ENCODE results near the gene PRSS36. TPM values are rescaled to one million over a fixed set of nuclear protein-coding genes. Genes with fewer than 3 reads are reported as not detected.

The PRSS36 gene
- total and polyA plus RNA-seq, 12 donors: 0.89 to 18.3 (median 7.4) TPM

DNA sequence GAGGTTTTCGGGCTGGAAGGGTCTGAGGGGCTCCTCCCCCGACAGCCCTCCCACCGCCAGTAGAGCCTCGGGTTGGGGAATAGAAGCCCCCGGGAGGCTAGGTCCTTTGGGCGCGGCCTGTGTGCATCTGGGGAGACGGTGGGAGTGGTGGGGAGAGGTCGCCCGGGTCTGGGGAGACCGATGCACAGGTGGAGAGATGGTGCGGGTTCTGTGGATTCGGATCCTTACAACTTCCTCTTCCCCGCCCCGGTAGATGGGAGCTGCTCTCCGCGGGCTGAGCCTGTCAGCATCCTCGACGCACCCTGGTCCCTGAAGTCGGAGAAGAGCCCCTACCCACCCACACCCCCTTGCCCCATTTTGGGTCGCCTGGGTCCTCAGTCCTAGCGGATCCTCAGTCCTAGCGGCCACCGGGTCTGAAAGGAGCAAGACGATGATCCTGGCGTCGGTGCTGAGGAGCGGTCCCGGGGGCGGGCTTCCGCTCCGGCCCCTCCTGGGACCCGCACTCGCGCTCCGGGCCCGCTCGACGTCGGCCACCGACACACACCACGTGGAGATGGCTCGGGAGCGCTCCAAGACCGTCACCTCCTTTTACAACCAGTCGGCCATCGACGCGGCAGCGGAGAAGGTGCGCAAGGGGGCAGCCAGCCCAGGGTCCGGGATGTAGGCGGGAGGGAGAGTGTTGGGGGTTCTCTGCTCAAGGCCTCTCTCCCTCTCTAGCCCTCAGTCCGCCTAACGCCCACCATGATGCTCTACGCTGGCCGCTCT is 40.9 kb downstream of the PRSS36 start:
- 34 to 66% (median 49%) methylated on average over 14 to 57 of the region's 57 CpGs for WGBS, 4 donors
- no peak for TF ChIP-seq POLR2A (IDR thresholded peaks at IDR 0.05)
- TF ChIP-seq, protein P1, sequence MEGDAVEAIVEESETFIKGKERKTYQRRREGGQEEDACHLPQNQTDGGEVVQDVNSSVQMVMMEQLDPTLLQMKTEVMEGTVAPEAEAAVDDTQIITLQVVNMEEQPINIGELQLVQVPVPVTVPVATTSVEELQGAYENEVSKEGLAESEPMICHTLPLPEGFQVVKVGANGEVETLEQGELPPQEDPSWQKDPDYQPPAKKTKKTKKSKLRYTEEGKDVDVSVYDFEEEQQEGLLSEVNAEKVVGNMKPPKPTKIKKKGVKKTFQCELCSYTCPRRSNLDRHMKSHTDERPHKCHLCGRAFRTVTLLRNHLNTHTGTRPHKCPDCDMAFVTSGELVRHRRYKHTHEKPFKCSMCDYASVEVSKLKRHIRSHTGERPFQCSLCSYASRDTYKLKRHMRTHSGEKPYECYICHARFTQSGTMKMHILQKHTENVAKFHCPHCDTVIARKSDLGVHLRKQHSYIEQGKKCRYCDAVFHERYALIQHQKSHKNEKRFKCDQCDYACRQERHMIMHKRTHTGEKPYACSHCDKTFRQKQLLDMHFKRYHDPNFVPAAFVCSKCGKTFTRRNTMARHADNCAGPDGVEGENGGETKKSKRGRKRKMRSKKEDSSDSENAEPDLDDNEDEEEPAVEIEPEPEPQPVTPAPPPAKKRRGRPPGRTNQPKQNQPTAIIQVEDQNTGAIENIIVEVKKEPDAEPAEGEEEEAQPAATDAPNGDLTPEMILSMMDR (IDR thresholded peaks at IDR 0.05): no peak
- intact Hi-C loops (cut with DNase I): loop anchor here in 1 of 2 donors (5.0 kb wide), 1 partner anchor 68 kb away; no protein-coding TSS in a partner anchor
- Histone ChIP-seq H3K9me3 (replicated peaks in 1 of 3) (no peaks in the 10 kb centered on the region), H3K4me3 (peak overlapping the region; percentile 17 to 80 (median 52)), H3K27ac (peak overlapping the region; percentile 64 to 87 (median 79)), H3K27me3 (no peaks in the 10 kb centered on the region), H3K4me1 (replicated peaks in 1 of 2) (peaks cover 30 to 40% of the 10 kb centered on the region in 2 donors), H3K36me3 (replicated peaks in 1 of 2) (peaks cover 0 to 38% of the 10 kb centered on the region in 2 donors)
- DNase-seq: peak in 1 of 7 donors; percentile 31

GRCh38 chr16:31108035-31108793 is 41.7 kb downstream of the PRSS36 start, which contains the start of gene BCKDK:
BCKDK (plus strand) TSS chr16:31108386; CDS start chr16:31109224, 838 bp downstream.
- intact Hi-C loops (cut with DNase I): loop anchor here in 1 of 2 donors (5.0 kb wide), 1 partner anchor 69 kb away; no protein-coding TSS in a partner anchor
- H3K9me3 ChIP-seq (replicated peaks in 1 of 3): no peaks in the 10 kb centered on the region
- no peaks in the 10 kb centered on the region for H3K27me3 ChIP-seq
- peaks cover 0 to 38% of the 10 kb centered on the region in 2 donors for H3K36me3 ChIP-seq (replicated peaks in 1 of 2)
- peak within 1 kb of the TSS; percentile 64 to 87 (median 79) for H3K27ac ChIP-seq
- H3K4me3 ChIP-seq: peak within 1 kb of the TSS; percentile 17 to 80 (median 52)
- TF ChIP-seq POLR2A (IDR thresholded peaks at IDR 0.05): peak; percentile 31 to 38
- TF ChIP-seq, protein P1 (IDR thresholded peaks at IDR 0.05): no peak
- peaks cover 24 to 35% of the 10 kb centered on the region in 2 donors for H3K4me1 ChIP-seq (replicated peaks in 1 of 2)
- 4 to 64% (median 19%) methylated on average over 4 to 68 of the region's 68 CpGs for WGBS, 4 donors
- DNase-seq: peak; percentile 67 to 78 (median 71)

- Histone ChIP-seq H3K4me3 (no peak overlapping the region), H3K4me1 (replicated peaks in 1 of 2) (peaks cover 17 to 28% of the 10 kb centered on the region in 2 donors), H3K9me3 (replicated peaks in 1 of 3) (no peaks in the 10 kb centered on the region), H3K27me3 (no peaks in the 10 kb centered on the region), H3K27ac (peak overlapping the region in 1 of 5 donors; percentile 87), H3K36me3 (replicated peaks in 1 of 2) (peaks cover 0 to 33% of the 10 kb centered on the region in 2 donors)
- WGBS, 4 donors: 92 to 93% (median 92%) methylated on average over 6 of the region's 6 CpGs
- TF ChIP-seq, protein P1 (IDR thresholded peaks at IDR 0.05): no peak
- TF ChIP-seq POLR2A (IDR thresholded peaks at IDR 0.05): no peak
- no peak for DNase-seq
- intact Hi-C loops (cut with DNase I): loop anchor here in 1 of 2 donors (5.0 kb wide), 1 partner anchor 70 kb away; no protein-coding TSS in a partner anchor
Measured at GRCh38 chr16:31107465-31107867, 42.4 kb downstream of the PRSS36 start.
